GM19351 (cell line): Measurements from ENCODE around the gene PSME1.

Experiments used
- ATAC-seq: cut with Tn5 transposase; IDR thresholded peaks from one replicate; pipeline ENCODE4 v1.9.1; 2021; ENCODE audit warnings: mild to moderate bottlenecking, moderate library complexity; ENCODE audit not compliant: unreplicated experiment

Gene PSME1

DNA sequence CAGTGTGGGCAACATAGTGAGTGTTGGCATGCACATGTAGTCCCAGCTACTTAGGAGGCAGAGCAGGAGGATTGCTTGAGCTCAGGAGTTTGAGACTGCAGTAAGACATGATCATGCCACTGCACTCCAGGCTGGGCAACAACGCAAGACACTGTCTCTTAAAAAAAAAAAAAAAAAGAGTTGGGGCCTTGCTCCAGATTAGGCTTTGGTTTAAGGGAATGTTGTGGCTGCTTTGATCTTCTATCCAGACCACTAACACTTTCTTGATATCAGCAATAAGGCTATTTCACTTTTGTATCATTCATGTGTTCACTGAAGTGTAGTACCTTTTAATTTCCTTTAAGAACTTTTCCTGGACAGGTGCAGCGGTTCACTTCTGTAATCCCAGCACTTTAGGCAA lies 8.3 kb upstream of the PSME1 start:
- no peak for ATAC-seq

DNA sequence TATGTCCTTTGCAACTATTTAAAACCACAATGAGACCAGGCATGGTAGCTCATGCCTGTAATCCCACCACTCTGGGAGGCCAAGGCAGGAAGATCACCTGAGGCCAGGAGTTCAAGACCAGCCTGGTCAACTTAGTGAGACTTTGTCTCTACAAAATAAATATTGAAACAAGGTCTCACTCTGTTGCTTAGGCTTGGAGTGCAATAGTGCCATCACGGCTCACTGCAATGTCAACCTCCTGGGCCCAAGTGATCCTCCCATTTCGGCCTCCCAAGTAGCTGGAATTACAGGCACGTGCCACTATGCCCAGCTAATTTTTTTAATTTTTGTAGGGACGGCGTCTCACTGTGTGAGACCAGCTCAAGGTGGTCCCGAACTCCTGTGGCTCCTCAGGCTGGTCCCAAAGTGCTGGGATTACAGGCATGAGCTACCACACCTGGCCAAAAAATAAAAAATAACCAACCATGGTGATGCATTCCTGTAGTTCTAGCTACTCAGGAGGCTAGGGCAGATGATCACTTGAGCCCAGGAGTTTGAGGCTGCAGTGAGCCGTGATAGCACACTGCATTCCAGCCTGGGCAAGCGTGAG lies 6.5 kb upstream of the PSME1 start:
- ATAC-seq, result no peak

DNA sequence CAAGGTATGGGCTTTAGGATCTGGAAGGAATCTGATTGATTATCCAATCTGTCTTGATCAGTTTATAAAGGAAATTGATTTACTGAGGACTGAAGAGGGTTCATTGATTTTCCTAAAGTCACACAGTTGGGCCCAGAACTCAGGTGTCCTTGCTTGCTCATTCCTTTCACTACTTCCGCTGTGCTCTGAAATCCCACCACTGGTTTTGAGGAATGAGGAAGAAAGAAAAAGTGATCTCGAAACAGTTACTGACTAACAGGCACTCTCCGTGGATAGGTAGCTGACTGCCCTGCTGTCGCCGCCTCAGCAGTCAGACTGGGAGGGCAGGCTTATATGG lies 5.6 kb upstream of the PSME1 start, which contains the start of gene FITM1:
Gene FITM1 (plus strand): TSS at position 280 of the 337 bp plus-strand sequence. CDS start 905 bp downstream, outside the sequence.
- ATAC-seq, result no peak

DNA sequence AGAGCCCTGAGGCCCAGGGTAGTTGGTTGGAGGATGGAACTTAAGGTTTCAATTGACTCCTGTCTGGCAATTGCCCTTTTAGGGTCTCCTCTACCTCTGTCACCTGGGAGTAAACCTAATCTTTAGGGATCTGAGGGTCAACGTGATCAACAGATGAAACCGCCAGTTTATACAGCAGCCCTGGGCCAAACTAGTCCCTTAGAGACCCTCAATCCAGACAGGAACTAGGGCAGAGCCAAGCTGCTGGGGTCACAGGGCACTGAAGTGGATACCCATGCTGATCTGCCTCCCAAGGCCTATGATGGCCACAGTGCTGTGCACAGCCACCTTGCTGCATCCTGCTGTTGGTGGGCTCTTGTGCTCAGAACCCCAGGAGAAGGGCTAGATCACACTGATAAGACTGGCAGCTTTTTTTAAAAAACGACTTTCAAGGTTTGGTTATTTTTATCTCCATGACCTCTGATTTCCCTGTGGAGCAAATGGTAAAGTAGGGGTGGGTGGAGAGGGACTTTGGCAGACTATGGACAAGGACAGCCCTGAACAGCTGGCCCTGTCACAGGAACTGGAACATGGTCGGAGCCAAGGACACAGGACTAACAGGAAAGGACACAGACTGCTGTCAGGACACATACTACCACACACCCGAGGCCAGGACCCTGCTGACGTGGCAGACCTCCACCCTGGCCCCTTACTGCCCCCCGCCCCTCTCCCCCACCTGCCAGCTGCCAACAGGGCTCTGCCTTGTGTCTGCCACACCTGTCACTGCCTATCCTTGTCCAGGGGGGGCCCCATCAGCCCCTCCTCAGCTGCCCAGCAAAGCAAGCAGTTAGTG lies 5.1 kb upstream of the PSME1 start:
- ATAC-seq, result no peak

DNA sequence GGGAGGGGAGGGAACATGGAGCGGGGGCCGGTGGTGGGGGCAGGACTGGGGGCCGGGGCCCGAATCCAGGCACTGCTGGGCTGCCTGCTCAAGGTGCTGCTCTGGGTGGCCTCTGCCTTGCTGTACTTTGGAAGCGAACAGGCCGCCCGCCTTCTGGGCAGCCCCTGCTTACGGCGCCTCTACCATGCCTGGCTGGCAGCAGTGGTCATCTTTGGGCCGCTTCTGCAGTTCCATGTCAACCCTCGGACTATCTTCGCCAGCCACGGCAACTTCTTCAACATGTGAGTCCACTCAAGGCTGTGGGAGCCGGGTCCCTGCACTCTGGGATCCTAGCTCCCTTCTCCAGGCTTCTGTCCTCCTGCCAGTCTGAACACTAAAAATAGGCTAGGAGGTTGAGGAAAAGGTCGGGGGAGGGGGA lies 4.4 kb upstream of the PSME1 start:
- no peak for ATAC-seq

DNA sequence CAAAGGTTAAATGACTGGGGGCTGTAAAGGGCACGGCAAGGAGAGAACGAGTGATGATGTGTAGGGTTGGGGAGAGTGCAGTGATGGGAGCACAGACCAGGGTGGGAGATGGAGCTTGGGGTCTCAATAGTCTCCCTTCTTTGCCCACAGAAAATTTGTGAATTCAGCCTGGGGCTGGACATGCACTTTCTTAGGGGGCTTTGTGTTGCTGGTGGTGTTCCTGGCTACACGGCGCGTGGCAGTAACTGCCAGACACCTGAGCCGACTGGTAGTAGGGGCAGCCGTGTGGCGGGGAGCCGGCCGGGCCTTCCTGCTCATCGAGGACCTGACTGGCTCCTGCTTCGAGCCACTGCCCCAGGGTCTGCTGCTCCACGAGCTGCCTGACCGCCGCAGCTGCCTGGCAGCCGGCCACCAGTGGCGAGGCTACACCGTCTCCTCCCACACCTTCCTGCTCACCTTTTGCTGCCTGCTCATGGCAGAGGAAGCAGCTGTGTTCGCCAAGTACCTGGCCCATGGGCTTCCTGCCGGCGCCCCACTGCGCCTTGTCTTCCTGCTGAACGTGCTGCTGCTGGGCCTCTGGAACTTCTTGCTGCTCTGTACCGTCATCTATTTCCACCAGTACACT lies 3.8 kb upstream of the PSME1 start:
- no peak for ATAC-seq

DNA sequence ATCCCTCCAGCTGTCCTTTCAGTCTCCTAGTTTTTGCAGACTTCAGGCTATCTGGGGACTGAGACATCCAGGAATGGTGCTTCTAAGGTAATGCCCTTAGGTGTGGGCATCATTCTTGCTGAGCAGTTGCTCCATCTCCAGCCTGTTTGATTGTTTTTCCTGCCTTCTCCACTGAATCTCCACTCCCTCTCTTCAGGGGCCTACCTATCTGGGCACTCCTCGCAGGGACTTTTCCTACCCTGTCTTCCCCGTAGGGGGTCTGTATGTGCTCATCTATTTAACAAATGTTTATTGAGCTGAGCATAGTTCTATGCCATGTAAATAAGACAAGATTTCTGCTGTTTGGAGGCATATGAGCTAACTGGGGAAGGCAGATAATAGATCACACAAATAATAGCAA lies 3.0 kb upstream of the PSME1 start:
- ATAC-seq, result no peak

DNA sequence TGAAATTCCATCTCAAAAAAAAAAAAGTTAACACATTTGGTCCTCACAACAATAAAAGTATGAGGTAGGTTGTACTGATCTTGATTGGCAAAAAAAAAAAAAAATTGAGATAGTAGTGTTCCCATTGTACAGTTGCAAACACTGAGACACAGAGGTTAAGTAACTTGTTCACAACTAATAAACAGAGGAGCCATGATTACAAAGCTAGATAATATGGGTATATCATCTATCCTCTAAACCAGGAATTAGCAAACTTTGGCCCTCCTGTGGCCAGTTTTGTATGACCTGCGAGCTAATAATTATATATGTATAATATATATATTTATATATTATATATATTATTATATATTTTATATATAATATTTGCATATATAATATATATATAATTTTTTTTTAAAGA lies 2.3 kb upstream of the PSME1 start:
- no peak for ATAC-seq

DNA sequence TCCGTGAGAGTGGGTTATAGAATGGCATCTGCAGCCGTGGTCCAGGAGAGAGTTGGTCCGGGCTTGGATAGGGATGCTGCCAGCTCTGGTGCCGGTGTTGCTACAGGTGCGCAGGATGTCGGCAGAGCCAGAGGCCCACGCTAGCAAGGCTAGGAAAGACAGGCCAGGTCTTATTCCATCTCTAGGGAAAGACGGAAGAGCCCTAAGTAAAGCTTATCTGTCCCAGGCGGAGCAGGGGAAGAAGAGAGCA lies 485 bp upstream of the PSME1 start:
- peak; percentile 12 for ATAC-seq

DNA sequence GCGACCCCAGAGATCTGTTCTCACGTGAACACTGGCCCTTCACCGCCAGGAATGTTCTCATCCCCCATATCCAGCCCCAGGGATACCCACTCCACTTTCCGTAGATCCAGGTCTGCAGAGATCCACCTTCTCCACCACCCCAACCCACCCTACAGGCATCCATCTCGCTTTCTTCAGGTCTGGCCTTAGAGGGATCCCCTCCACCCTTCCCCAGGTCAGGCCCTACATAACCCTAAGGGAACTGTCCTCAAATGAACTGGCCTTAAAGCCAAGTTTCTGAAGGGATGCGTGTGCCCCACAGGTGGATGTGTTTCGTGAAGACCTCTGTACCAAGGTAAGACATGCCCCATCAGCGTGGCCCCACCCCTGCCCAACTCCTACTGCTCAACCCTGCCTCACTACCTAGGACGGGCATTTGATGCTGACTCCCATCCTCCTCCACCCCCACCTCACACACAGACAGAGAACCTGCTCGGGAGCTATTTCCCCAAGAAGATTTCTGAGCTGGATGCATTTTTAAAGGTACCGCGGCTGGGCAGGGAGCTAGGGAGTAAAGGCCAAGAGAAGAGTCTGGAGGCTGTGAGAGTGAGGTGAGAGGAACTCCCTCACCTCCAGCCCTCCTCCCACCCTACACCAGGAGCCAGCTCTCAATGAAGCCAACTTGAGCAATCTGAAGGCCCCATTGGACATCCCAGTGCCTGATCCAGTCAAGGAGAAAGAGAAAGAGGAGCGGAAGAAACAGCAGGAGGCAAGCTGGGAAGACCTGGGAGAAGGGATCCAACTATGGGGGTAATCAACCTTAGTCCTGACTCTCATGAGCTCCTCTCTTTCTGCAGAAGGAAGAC lies 912 bp downstream of the PSME1 start:
- no peak for ATAC-seq

DNA sequence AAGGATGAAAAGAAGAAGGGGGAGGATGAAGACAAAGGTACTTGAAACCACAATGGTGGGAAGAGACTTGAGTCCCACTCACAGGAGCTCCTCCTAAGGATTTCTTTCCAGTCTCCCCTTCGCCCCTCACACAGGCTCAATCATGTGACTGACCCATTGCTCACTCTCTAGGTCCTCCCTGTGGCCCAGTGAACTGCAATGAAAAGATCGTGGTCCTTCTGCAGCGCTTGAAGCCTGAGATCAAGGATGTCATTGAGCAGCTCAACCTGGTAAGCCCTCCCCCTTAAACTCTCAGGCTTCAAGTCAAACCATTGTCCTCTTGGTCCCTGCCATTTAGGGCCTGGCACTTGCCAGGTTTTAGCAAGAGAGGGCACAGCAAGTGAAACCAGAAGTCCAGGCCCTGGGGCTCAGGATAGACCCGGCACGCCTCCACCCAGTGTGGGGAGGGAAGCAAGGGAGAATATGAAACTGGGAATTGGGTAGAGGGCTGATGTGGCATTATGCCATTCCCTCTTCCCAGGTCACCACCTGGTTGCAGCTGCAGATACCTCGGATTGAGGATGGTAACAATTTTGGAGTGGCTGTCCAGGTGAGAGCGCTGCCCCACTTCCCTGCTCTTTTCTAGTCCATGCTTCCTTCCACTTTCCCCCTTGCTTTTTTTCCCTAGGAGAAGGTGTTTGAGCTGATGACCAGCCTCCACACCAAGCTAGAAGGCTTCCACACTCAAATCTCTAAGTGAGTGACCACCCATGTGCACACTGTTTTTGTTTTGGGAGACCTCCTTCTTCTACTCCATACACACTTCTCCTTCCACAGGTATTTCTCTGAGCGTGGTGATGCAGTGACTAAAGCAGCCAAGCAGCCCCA lies 1.8 kb downstream of the PSME1 start:
- no peak for ATAC-seq

DNA sequence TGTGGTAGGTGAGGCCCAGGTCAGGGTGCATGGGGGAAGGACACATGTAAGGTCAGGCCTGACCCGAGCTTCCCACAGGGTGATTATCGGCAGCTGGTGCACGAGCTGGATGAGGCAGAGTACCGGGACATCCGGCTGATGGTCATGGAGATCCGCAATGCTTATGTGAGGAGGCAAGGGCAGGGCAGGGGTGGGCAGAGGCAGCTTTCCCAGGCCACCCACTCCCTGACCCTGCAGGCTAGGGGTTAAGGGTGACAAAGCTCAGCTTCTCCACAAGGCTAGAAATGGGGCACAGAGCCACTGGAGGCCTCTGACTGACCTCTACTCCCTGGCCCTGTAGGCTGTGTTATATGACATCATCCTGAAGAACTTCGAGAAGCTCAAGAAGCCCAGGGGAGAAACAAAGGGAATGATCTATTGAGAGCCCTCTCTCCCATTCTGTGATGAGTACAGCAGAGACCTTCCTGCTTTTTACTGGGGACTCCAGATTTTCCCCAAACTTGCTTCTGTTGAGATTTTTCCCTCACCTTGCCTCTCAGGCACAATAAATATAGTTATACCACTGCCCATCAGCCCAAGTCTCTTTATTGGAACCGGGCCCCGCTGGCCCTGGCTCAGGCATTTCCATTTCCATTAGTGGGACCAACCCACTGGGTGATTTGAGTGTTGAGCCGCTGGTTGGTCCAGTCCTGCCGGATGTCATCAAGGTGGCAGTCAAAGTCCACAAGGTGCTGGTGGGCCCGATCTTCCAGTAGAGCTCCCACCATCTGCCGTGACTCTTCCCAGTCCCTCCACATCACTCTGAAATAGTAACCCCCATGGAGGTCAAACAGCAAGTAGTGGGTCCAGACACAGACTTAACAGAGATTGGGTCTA lies 2.6 kb downstream of the PSME1 start:
- no peak for ATAC-seq

DNA sequence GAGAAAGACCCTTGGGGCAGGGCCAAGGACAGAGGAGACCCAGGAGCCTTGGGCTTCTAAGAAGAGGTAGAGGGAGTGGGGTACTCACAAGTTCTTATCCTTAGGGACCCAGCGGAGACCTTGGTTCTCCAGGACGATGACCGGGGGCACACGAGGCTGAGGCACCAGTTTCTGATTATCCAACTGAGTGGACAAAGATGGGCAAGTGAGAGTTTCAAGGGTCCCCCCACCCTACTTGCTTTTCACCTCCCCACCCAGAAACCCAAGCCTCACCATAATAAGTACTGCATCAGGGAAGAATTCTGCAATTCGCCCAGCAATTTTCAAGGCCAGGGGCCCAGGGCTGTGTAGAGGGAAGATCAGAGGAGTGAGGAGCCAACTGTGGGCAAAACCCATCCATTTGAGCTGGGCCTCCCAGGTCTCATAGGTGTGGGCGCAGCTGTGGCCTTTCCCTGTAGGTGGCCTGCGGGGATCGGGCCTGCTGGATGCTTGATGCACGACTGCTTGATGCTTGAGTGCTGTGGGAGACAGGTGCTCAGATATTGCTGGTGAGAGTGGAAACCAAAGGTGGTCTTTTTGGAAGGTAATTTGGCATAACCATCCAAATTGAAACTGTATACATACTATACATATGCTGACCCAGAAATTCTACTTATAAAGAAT lies 3.4 kb downstream of the PSME1 start:
- no peak for ATAC-seq

DNA sequence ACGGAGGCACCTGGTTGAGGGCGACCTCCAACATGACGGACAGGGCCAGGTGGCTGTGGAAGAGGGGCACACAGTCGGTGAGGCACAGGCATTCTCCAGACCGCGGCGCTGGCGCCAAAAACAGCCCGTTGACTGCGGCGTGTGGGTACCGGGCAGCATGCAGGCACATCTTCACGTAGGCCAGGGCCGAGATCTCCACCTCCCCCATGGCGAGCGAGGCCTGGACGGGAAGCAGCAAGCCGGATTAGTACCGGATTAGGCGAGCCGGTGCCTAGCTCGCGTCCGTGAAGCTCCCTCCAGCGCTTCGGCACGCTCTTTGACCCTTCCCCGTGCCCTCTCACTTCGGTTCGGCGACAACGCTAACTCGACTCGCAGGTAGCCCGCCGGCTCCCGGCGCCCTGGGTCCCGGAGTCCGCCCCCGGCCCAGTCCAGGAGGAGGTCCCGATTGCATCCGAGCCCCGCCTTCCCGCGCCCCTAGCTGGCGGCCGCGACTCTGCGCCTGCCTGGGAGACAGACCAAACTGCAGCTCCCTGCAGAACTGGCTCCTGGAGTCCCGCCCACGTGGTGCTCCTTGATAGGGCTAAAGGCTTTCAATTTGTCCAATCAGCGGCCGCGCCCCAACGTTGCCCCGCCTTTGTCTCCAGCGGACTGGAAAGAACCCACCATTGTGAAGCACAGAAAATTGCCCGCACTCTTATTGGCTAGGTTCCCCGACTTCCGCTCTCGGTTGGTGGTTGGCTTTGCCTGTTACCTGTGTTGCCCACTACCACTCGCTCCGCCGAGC lies 5.3 kb downstream of the PSME1 start, which contains the start of gene EMC9:
Gene EMC9 (minus strand): TSS at position 495 of the 784 bp plus-strand sequence. CDS start 287 bp downstream, at position 208.
- ATAC-seq, result peak; percentile 86

DNA sequence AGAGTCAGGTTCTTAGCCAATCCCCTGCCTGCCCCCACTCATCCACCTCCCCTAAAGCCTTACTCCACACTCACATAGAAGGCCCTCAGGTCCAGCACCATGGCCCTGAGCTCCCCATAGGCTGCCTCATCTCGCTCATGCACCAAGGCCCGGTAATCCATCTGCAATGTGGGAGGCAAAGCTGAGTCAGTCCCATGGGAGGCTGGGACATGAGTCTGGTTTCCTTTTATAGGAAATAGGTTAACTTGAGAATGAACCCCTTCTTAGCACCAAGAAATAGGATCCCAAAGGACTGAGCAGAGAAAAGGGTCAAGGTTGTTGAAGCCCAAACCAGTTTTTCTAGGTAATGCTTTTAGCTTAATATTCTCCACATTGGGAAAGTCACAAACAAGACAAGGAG lies 7.5 kb downstream of the PSME1 start:
- ATAC-seq, result no peak

DNA sequence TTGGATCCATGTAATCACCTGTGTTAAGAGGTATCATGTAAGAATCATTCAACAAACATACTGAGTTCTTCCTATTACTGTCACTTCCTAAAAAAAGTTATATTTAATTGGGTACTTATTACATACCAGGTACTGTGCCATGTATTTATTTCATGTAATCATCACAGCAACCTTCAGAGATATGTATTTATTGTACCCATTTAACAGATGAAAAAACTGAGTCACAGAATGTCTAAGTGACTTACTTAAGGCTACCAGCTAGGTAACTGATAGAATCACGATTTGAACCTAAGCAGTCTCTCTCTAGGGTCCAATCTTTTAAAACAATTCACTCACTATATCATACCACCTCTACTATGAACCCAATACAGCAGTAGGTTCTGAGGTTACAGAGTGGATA lies 8.5 kb downstream of the PSME1 start:
- no peak for ATAC-seq

DNA sequence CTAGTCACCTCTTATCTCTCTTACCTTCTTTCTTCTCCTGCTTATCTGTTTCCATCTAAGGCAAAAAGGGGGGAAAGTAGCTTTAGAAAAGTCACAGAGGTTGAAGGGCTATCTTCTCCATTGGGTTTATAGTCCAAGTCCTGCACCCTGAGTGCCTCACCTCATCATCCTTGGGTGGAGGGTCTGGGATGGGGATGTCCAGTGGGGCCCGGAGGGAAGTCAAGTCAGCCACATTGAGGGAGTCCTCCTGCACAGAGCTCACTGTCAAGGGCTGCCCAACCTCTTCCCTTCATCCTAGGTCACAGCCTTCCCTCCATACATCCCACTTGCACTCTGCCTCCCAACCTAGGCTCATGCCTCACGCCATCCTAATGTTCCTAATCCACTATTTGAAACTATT lies 9.2 kb downstream of the PSME1 start:
- ATAC-seq, result no peak
